OCI-LY1 (cell line): ENCODE measurements around the gene KLK1.

Experiments used
- CTCF ChIP-seq: fragments of 200-600 bp; sonication (generic), shearing (Covaris generic); IDR thresholded peaks from 2 replicates; pipeline ENCODE4 v1.5.1; 2017; ENCODE audit warnings: mild to moderate bottlenecking, antibody characterized with exemption, low read length, moderate library complexity, mixed read lengths
- EZH2 ChIP-seq: fragments of 200-600 bp; sonication (generic), shearing (Covaris generic); IDR thresholded peaks from 2 replicates; pipeline ENCODE4 v1.8.0; 2017; ENCODE audit warnings: borderline replicate concordance, mixed run types, mild to moderate bottlenecking, antibody characterized with exemption, low read length, moderate library complexity, mixed read lengths

- no peak for TF ChIP-seq CTCF
- no peak for TF ChIP-seq EZH2
These were observed 6.9 kb upstream of the KLK1 start for GRCh38 chr19:50830266-50831025.
